CD14-positive monocyte (primary cell): Measurements from ENCODE around the gene SLC37A3. TPM values are rescaled to one million over a fixed set of nuclear protein-coding genes. Genes with fewer than 3 reads are reported as not detected.

ENCODE experiments used
- DNase-seq, 3 donors: peaks; one replicate each; pipeline ENCODE4 v3.0.0-alpha.2; 2011 to 2022
- H2AFZ ChIP-seq: 2 replicates; pipeline ENCODE4 v1.6.0; 2012; ENCODE audit warnings: mild to moderate bottlenecking, low read depth, low read length, inconsistent platforms; ENCODE audit not compliant: insufficient read depth, poor library complexity, severe bottlenecking
- H3K27ac ChIP-seq, 2 donors: 1 replicate in 1 of 2; 2 replicates in 1 of 2; pipeline ENCODE4 v1.5.1; 2012 to 2013; ENCODE audit warnings: low read length in 2 of 2, control low read depth in 1 of 2, inconsistent platforms in 1 of 2, low read depth in 1 of 2, mild to moderate bottlenecking in 1 of 2
- H3K27me3 ChIP-seq, 2 donors: one replicate each; pipeline versions ENCODE4 v1.6.0 to v1.6.1; 2011 to 2013; ENCODE audit warnings: low read length in 2 of 2; ENCODE audit not compliant: control insufficient read depth in 2 of 2, insufficient read depth in 2 of 2
- H3K36me3 ChIP-seq, 2 donors: replicated peaks in 1 of 2; 1 replicate in 1 of 2; 2 replicates in 1 of 2; pipeline versions ENCODE4 v1.5.1 to v1.6.1; 2012 to 2013; ENCODE audit warnings: low read length in 2 of 2, control low read depth in 1 of 2, inconsistent platforms in 1 of 2, mild to moderate bottlenecking in 1 of 2; ENCODE audit not compliant: insufficient read depth in 2 of 2, control insufficient read depth in 1 of 2
- H3K4me1 ChIP-seq, 2 donors: 1 replicate in 1 of 2; 2 replicates in 1 of 2; pipeline versions ENCODE4 v1.5.1 to v1.6.1; 2012 to 2013; ENCODE audit warnings: low read length in 2 of 2, control low read depth in 1 of 2, inconsistent platforms in 1 of 2, mild to moderate bottlenecking in 1 of 2, moderate library complexity in 1 of 2; ENCODE audit not compliant: insufficient read depth in 2 of 2, control insufficient read depth in 1 of 2
- H3K4me2 ChIP-seq: replicated peaks from 2 replicates; pipeline ENCODE3; 2012; ENCODE audit warnings: low read length, moderate library complexity, mild to moderate bottlenecking; ENCODE audit not compliant: poor library complexity, severe bottlenecking; ENCODE audit errors: extremely low read depth
- H3K4me3 ChIP-seq, 3 experiments: fragments of 200-600 bp in 1 of 3; sonication (generic) in 1 of 3; replicated peaks in 1 of 3; 1 replicate in 2 of 3; 2 replicates in 1 of 3; pipeline ENCODE4 v1.5.1; 2011 to 2013; ENCODE audit warnings: low read length in 3 of 3, mild to moderate bottlenecking in 3 of 3, control low read depth in 2 of 3, low read depth in 2 of 3, inconsistent platforms in 1 of 3, moderate library complexity in 1 of 3
- H3K79me2 ChIP-seq: 2 replicates; pipeline ENCODE4 v1.6.0; 2012; ENCODE audit warnings: mild to moderate bottlenecking, control low read depth, inconsistent platforms, low read length, moderate library complexity; ENCODE audit not compliant: insufficient read depth
- H3K9ac ChIP-seq: 2 replicates; pipeline ENCODE4 v1.6.0; 2017; ENCODE audit warnings: low read length, mild to moderate bottlenecking; ENCODE audit not compliant: insufficient read depth, poor library complexity, severe bottlenecking
- H3K9me3 ChIP-seq, 2 donors: replicated peaks in 1 of 2; 1 replicate in 1 of 2; 2 replicates in 1 of 2; pipeline versions ENCODE4 v1.5.1 to v1.6.1; 2012 to 2013; ENCODE audit warnings: low read length in 2 of 2, control low read depth in 1 of 2; ENCODE audit not compliant: control insufficient read depth in 1 of 2, insufficient read depth in 1 of 2
- H4K20me1 ChIP-seq: 2 replicates; pipeline ENCODE4 v1.6.0; 2012; ENCODE audit warnings: mild to moderate bottlenecking, low read length, control low read depth, moderate library complexity; ENCODE audit not compliant: insufficient read depth
- H3K27ac Mint-ChIP-seq, 7 donors: one replicate each; pipeline ENCODE4 v1.8.0; 2020; ENCODE audit warnings: mild to moderate bottlenecking in 7 of 7, mixed read lengths in 7 of 7, moderate library complexity in 6 of 7, inconsistent platforms in 2 of 7
- H3K27me3 Mint-ChIP-seq, 3 donors: one replicate each; pipeline ENCODE4 v1.8.0; 2021 to 2022; ENCODE audit warnings: low read depth in 3 of 3, mild to moderate bottlenecking in 3 of 3, mixed read lengths in 3 of 3, moderate library complexity in 3 of 3, inconsistent platforms in 1 of 3
- H3K36me3 Mint-ChIP-seq, 2 donors: one replicate each; pipeline ENCODE4 v1.8.0; 2020; ENCODE audit warnings: mixed read lengths in 2 of 2, inconsistent platforms in 1 of 2, mild to moderate bottlenecking in 1 of 2
- H3K4me1 Mint-ChIP-seq: one replicate; pipeline ENCODE4 v1.8.0; 2020; ENCODE audit warnings: mild to moderate bottlenecking, mixed read lengths
- H3K4me3 Mint-ChIP-seq, 2 donors: one replicate each; pipeline ENCODE4 v1.8.0; 2020; ENCODE audit warnings: mild to moderate bottlenecking in 2 of 2, mixed read lengths in 2 of 2, moderate library complexity in 1 of 2
- H3K9me3 Mint-ChIP-seq, 7 donors: one replicate each; pipeline ENCODE4 v1.8.0; 2020 to 2022; ENCODE audit warnings: mixed read lengths in 7 of 7, mild to moderate bottlenecking in 6 of 7, moderate library complexity in 6 of 7, inconsistent platforms in 2 of 7
- WGBS: methylation state at CpG from one replicate; pipeline ENCODE4 v1.1.5; 2013; ENCODE audit warnings: missing lambda C conversion rate; ENCODE audit not compliant: insufficient coverage; 5-methylcytosine and 5-hydroxymethylcytosine counted together
- intact Hi-C, 2 donors: fragments of 100-400 bp; cut with micrococcal nuclease; formaldehyde crosslinking; loops; one replicate each; pipeline versions ENCODE4 v1.15.0 to v1.15.1; 2023
- polyA plus RNA-seq, 3 donors: library from polyadenylated mRNA; depleted of rRNA in 1 of 3; unstranded in 2 of 3; stranded (reverse) in 1 of 3; fragments of 300-500 nt in 2 of 3; fragments of >200 nt in 1 of 3; fragmentation: Illumina TruSeq in 2 of 3; gene quantifications; 1 replicate in 2 of 3; 2 replicates in 1 of 3; pipeline ENCODE4 v1.2.3, GENCODE V29; 2012 to 2021
- TF ChIP-seq, protein P1 (sequence below): fragments of 200-600 bp; IDR thresholded peaks from one replicate; pipeline ENCODE4 v1.8.0; 2022; ENCODE audit warnings: antibody characterized with exemption, mild to moderate bottlenecking

Gene SLC37A3
- polyA plus RNA-seq, 3 donors, result 3.1 to 26.1 (median 5.2) TPM

DNA sequence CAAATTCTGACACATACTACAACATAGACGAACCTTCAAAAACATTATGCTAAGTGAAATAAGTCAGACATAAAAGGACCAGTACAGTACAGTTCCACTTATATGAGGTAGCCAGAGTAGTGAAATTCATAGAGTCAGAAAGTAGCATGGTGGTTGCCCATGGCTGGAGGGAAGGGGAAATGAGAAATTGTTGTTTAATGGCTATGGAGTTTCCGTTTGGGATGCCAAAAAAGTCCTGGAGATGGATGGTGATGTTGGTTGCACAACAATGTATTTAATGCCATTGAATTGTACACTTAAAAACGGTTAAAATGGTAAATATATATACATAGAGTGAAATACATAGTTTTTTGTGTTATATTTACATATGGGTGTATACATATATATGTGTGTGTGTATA, 2.1 kb upstream of the SLC37A3 start:
- H3K27me3 ChIP-seq, result peaks cover 7 to 25% of the 10 kb centered on the region in 2 donors
- H4K20me1 ChIP-seq, result no peaks in the 10 kb centered on the region
- Mint-ChIP-seq H3K4me3 (no peak overlapping the region), H3K36me3 (peaks cover 3 to 5% of the 10 kb centered on the region in 2 donors), H3K27ac (no peak overlapping the region), H3K4me1 (peaks cover 46% of the 10 kb centered on the region), H3K9me3 (peaks cover 0 to 10% (median 0%) of the 10 kb centered on the region in 7 donors), H3K27me3 (peaks cover 29 to 55% (median 48%) of the 10 kb centered on the region in 3 donors)
- TF ChIP-seq, protein P1, sequence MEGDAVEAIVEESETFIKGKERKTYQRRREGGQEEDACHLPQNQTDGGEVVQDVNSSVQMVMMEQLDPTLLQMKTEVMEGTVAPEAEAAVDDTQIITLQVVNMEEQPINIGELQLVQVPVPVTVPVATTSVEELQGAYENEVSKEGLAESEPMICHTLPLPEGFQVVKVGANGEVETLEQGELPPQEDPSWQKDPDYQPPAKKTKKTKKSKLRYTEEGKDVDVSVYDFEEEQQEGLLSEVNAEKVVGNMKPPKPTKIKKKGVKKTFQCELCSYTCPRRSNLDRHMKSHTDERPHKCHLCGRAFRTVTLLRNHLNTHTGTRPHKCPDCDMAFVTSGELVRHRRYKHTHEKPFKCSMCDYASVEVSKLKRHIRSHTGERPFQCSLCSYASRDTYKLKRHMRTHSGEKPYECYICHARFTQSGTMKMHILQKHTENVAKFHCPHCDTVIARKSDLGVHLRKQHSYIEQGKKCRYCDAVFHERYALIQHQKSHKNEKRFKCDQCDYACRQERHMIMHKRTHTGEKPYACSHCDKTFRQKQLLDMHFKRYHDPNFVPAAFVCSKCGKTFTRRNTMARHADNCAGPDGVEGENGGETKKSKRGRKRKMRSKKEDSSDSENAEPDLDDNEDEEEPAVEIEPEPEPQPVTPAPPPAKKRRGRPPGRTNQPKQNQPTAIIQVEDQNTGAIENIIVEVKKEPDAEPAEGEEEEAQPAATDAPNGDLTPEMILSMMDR, result no peak
- no peak overlapping the region for H3K4me2 ChIP-seq
- H3K9ac ChIP-seq, result no peak overlapping the region
- no peak overlapping the region for H3K4me3 ChIP-seq
- WGBS, result 50% methylated on average over 1 of the region's 3 CpGs
- DNase-seq, result no peak
- H2AFZ ChIP-seq, result no peak overlapping the region
- H3K9me3 ChIP-seq, result peaks cover 0 to 3% of the 10 kb centered on the region in 2 donors
- peaks cover 35 to 43% of the 10 kb centered on the region in 2 donors for H3K4me1 ChIP-seq
- H3K36me3 ChIP-seq, result no peaks in the 10 kb centered on the region
- intact Hi-C loops, result no loop called here
- H3K79me2 ChIP-seq, result peaks cover 15% of the 10 kb centered on the region
- H3K27ac ChIP-seq, result no peak overlapping the region

DNA sequence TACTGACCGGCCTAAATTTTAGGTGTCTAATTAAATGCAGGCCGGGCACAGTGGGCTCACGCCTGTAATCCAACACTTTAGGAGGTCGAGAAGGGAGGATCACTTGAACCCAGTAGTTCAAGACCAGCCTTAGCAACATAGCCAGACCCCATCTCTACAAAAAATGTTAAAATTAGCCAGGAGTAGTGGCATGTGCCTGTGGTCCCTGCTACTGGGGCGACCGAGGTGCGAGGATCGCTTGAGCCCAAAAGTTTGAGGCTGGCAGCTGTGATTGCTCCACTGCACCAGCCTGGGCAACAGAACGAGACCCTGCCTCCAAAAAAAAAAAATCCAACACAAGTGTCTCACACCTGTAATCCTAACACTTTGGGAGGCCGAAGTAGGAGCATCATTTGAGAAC, 491 bp upstream of the SLC37A3 start:
- DNase-seq, result no peak
- Histone ChIP-seq H4K20me1 (peaks cover 5% of the 10 kb centered on the region), H3K27me3 (peaks cover 0 to 16% of the 10 kb centered on the region in 2 donors), H3K4me3 (peak overlapping the region in 1 of 3 experiments; percentile 85), H3K36me3 (no peaks in the 10 kb centered on the region), H3K79me2 (peaks cover 15% of the 10 kb centered on the region), H2AFZ (no peak overlapping the region), H3K9me3 (peaks cover 0 to under 1% of the 10 kb centered on the region in 2 donors), H3K4me2 (peak overlapping the region; percentile 86), H3K27ac (no peak overlapping the region), H3K9ac (no peak overlapping the region), H3K4me1 (peaks cover 30 to 37% of the 10 kb centered on the region in 2 donors)
- H3K27ac Mint-ChIP-seq, result no peak overlapping the region
- peaks cover 0 to 8% (median 0%) of the 10 kb centered on the region in 7 donors for H3K9me3 Mint-ChIP-seq
- H3K4me1 Mint-ChIP-seq, result peaks cover 40% of the 10 kb centered on the region
- TF ChIP-seq, protein P1, result no peak
- intact Hi-C loops, result no loop called here
- H3K27me3 Mint-ChIP-seq, result peaks cover 15 to 43% (median 43%) of the 10 kb centered on the region in 3 donors
- WGBS, result 83% methylated on average over 1 of the region's 10 CpGs
- H3K36me3 Mint-ChIP-seq, result peaks cover 1 to 5% of the 10 kb centered on the region in 2 donors
- H3K4me3 Mint-ChIP-seq, result peak overlapping the region; percentile 95 to 98
